NCI-H460 (cell line): ENCODE measurements around the gene SPATA25. TPM values are rescaled to one million over a fixed set of nuclear protein-coding genes. Genes with fewer than 3 reads are reported as not detected.
"Not testable (repeated sequence)": the region's sequence is repeated elsewhere in the genome, so short reads cannot be mapped to it uniquely, and the experiment has no call there.

Source experiments
- DNase-seq: peaks from one replicate; pipeline ENCODE4 v3.0.0-alpha.2; 2016; ENCODE audit warnings: low read depth; ENCODE audit errors: extremely low read depth
- total RNA-seq: library from RNA; depleted of rRNA; stranded (reverse); fragments of >200 nt; shearing (Covaris generic); gene quantifications from 2 replicates; pipeline ENCODE4 v1.2.3, GENCODE V29; 2014

Gene SPATA25
- total RNA-seq, 1 experiment from 2014 or later = not detected

DNA sequence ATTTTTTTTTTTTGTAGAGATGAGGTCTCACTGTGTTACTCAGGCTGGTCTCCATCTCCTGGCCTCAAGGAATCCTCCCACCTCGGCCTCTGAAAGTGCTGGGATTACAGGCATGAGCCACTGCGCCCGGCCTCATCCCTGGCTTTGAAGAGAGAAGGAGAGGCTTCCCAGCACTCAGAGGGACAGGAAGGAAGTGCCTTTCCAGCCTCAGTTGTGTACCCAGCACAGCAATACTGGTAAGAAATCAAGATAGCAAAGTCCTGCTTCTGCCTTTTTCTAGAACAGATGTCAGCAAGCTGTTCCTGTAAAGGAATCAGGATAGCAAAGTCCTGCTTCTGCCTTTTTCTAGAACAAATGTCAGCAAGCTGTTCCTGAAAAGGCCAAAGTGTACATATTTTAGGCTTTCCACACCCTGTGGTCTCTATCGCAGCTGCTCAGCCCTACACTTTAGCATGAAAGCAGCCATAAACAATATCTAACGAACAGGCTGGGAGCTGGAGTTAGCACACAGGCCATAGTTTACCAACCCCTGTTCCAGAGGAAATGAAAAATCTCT lies 30.8 kb upstream of the SPATA25 start:
- no peak for DNase-seq

DNA sequence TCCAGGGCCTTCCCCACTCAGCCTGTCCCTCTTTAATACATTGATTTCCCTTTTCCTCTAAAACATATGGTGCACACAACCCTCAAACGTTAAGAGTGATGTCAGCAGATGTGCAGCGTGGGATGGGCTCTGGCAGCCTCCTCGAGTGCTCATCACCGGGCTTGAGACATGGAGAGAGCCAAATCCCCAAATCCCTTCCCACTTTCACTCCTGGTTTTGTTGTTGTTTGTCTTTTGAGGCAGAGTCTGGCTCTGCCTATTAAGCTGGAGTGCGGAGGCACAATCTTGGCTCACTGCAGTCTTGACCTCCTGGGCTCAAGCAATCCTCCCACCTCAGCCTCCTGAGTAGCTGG lies 30.3 kb upstream of the SPATA25 start:
- no peak for DNase-seq

DNA sequence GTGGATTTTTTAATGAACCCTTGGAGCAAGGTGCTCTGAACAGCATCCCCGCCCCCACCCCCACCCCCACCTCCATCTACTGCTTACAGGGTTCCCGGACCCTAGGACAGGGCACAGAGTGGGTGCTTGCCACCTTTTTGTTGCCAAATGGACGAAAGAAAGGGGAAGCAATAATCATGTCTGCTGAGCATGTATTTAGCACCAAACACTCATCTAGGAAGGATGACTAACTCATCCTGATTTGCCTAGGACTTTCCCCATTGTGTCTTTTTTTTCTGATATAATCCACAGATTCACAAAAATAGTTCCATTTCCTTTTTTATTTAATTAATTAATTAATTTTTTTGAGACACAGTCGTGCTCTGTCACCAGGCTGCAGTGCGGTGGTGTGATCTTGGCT lies 25.7 kb upstream of the SPATA25 start:
- no peak for DNase-seq

DNA sequence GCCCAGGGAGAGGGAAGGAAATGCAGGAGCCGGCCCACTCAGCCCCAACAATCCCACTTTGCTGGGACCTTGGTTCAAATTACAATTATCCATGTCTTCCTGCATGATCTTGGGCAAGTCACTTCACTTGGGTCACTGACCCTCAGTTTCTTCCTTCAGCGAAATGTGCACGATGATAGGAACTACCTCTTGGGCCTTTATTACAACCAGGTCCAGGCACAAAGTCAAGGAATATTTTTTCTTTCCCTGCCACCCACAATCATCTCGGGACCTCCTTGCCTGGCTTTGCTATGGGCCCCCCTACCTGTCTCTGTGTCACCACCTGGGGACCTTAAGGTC lies 24.9 kb upstream of the SPATA25 start:
- no peak for DNase-seq

DNA sequence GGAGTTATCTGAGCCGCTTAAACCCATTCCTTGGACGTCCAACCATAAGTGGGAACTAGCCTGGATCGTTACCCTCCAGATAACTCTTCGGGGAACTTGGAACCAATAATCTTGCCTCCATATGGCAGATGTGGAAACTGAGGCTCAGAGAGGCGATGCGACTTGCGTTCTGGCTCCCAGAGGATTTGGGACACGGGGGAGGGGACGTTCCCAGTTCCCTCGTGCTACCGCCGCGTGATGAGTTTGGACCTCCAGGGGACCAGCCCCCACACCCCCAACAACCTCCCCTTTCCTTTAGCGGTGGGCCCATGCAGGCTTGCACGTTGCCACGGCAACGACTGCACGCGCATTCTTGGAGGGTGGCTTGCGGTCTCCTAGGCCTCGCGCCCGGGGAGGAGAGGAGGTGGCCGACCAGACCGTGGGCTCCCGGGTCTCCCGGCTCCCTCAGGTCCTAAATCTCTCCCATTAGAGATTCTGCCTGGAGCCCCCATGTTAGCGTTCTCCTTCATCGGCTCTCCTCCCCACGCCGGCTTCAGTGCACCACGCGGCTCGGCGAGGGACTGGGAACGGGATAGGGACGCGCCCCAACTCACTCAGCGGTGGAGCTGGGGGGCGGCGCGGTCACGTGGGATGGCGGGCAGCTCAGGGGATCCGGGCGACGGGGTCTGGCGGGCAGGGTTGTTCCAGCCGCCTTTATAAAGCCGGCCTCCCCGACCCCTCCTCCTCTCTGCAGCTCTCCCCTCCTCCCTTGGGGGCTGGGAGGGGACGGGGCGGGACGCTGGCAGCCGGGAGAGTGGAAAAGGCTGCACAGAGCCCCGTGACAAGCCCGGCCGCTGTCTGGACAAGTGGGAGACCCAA lies 24.3 kb upstream of the SPATA25 start, which contains the start of gene PLTP:
Gene PLTP, minus strand, starts transcription at position 670 of the 858 bp plus-strand sequence. CDS start 703 bp downstream, outside the sequence.
- peak; percentile 31 for DNase-seq

DNA sequence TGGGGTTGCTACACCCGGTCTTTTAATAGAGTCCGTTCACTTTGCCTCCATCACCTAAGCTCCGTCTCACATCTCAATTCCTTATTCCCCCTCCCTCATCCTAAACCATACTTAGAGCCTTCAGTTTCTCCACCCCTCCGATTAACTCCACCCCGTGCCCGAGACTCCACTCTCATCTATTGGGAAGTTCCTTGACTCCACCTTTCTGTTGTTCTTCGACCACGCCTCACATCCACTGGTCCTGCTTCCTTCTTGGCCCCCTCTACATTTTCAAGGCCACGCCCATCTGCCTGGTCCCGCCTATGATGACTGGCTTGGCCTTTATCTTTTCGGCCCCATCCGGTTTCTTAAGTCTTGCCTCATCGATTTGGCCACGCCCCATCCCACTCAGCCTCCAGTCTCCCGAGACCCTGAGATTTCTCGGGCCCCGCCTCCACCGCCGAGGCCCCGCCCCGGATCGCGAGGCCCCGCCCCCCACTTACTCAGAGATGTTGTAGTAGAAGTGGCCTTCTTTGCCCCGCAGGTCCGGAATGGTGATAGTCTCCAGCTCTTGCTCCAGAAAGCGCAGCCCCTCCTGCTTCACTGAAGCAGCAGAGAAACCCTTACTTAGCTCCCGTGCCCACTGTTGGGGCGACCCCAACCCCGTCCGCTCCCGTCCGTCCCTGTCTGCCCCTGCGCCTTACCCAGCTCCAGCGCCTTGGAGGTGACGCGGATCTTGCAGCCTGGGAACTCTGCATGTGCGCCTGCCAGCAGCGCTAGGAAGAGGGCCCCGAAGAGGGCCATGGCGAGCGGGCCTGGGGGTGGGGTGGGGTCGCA lies 23.5 kb upstream of the SPATA25 start:
- peak; percentile 99 for DNase-seq

DNA sequence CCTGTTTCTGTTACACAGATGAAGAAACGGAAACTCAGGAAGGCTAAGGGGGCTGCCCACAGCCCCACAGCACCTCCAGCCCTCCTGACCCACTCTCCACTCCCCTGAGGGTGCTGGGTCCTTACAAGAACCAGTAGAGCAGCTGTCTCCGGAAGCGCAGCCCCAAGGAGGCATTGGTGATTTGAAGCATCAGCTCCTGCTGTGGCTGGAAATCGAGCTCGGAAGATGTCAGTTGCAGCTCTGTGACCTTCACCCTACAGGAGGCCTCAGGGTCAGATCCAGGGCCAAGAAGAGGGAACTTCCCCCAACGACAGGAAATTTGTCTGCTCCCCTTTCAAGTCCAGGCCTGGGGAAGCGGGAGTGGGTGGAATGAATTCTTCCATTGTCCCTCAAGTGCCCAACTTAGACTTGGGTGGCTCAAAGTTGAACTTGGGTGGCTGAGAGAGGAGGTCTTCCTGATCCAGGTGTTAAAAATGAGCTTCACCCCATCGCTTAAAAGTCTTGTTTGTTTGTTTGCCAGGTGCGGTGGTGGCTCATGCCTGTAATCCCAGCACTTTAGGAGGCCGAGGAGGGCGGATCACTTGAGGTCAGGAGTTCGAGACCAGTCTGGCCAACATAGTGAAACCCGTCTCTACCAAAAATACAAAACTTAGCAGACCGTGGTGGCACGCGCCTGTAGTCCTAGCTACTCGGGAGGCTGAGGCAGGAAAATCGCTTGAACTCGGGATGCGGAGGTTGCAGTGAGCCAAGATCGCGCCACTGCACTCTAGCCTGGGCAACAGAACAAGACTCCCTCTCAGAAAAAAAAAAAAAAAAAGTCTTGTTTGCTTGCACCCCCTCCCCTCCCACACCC lies 22.6 kb upstream of the SPATA25 start:
- DNase-seq = no peak

DNA sequence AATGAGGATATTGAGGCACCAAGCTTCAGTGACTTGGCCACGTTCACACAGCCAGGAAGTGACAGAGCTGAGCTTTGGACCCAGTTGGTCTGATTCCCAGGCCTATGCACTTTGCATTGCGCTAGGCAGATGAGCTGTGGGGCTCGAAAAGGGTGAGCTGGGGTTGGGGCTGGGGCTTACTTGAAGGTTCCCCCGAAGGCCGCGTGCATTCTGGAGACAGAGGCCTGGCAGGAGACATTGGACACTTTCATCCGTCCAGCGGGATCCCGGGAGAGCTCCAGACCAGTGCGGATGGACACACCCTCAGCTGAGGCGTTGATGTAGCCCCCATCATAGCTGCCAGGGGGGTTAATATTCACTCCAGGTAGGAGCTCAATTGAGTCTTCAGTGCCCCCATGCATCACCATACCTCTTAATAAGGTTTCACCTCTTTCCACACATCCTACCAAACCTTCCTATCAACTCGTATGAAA lies 21.9 kb upstream of the SPATA25 start:
- DNase-seq = no peak

DNA sequence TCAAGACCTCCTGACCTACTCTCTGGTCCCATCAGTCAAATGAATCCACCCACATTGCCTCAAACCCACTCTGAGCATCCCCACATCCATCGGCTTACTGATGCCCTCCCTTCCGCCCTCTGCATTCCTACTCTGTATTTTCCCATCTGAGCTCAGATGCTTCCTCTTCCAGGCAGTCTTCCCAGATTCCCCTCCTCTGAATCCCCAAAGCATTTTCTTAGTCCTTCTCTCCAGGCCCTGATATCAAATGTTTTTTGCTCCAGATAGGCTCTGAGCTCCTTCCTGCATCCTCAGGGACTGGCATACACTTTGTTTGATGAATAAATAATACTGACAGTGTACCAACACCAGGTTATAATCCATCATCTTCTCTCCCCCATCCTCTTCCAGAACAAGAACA lies 20.7 kb upstream of the SPATA25 start:
- no peak for DNase-seq

DNA sequence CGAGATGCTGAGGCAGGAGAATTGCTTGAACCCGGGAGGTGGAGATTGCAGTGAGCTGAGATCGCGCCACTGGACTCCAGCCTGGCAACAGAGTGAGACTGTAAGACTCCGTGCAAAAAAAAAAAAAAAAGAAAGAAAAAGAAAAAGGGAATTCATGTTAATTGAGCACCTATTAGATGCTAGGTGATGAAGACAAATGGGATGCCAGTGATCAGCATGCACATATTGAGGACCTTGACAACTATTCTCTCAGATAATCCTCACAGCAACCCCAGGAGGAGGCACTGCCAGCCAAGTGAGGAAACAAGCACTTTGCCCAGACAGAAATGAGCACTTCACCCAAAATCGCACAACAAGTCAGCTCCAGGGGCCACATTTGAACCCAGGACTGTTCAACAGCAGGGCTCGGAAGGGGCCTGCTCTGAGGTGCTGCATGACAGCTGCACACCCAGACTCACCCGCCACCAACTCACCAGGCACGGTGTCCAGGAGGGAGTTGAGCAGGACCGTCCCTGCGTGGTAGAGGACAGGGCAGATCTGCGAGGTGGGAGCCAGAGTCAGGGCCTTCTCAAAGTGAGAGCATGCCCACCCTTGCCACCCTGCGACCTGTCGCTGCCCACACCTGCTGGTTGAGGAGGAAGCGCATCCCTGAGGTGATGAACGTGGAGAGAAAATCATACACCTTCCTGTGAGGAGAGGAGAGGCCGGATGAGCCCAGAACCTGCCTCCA lies 20.0 kb upstream of the SPATA25 start:
- no peak for DNase-seq

- DNase-seq = no peak
Observed at GRCh38 chr20:45905505-45906079, 18.2 kb upstream of the SPATA25 start.

DNA sequence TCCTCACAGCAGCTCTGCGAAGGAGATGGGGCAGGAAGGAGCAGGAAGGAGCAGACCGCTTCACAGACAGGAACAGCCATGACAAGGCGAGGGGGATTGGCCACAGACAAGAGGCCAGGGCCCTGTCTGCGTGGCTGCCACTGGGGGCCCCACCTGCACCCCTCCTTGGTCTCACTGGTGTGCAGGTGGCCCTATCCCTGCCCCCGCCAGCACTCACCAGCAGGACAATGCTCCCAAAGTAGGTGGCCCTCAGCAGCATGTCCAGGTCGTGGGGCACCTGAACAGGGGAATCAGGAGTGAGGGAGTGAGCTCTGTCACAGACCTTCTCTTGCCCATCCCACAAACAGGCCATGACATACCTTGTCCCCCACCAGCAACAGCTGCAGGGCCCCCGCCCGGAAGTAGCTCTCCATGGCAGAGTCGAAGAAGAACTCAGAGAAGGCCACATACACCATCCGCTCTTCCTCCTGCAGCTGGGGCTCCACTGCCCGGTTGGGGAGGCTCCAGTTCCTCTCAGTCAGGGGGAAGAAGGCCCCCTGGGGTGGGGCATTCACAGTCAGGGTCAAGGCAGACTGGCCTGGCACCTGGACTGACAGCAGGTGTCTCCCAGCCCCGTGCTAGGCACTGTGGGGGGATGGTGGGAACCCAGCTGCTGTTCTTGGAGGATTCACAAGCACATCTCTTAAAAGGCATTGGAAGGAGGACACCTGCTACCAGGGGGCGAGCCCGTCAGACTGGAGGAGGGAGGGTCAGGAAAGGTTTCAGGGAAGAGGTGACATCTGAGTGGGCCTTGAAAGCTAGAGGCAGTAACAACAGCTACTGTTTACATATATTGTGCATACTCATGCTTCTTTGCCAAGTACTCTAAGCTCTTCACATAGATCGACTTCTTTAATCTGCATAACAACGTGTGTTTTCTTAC lies 17.4 kb upstream of the SPATA25 start:
- DNase-seq = no peak

GRCh38 chr20:45902199-45902701 lies 14.8 kb upstream of the SPATA25 start:
- DNase-seq = no peak

GRCh38 chr20:45901332-45901731 lies 13.9 kb upstream of the SPATA25 start:
- DNase-seq = not testable (repeated sequence)

GRCh38 chr20:45899046-45899835 lies 11.8 kb upstream of the SPATA25 start:
- DNase-seq = no peak

DNA sequence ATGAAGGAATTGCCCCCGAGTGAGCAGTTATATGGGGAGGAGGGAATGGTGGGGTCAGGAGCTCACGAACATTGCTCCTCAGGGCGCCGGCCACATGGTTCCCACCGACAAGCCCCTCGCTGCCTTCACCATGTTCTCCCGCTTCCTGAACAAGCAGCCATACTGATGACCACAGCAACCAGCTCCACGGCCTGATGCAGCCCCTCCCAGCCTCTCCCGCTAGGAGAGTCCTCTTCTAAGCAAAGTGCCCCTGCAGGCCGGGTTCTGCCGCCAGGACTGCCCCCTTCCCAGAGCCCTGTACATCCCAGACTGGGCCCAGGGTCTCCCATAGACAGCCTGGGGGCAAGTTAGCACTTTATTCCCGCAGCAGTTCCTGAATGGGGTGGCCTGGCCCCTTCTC lies 10.9 kb upstream of the SPATA25 start:
- no peak for DNase-seq

DNA sequence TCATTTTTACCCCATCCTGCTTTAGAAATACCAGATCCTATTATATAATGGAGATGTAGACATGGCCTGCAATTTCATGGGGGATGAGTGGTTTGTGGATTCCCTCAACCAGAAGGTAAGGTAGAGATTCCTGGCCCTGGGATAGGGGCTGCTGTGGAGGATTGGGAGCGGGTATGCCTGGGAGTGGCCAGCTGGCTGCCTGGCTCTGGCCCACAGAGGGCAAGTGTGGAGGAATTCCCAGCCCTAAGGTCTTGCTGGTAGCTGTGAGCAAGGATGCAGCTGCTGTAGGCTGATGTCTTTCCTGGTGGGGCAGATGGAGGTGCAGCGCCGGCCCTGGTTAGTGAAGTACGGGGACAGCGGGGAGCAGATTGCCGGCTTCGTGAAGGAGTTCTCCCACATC lies 10.3 kb upstream of the SPATA25 start:
- no peak for DNase-seq
